Measurements from ENCODE around the gene COBL.

The COBL gene

DNA sequence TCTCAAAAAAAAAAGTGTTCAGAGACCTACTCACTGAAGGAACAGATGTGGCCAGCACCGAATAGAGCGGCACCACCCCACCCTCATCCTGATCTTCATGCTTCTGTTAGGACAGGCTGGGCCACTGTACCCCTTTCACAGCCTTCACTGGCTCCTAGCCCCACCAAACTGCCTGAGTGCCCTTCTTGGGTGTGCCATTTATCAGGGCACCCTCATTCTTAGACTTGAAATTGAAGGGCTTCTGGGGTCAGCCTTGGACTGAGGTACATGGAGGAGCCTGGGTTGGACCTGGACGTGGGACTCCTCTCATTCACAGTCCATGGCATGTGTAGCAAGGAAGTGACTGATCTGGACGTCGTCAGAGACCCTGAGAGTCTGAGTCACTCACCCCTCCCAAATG is 190.3 kb downstream of the COBL start:
- DNase-seq: no peak

DNA sequence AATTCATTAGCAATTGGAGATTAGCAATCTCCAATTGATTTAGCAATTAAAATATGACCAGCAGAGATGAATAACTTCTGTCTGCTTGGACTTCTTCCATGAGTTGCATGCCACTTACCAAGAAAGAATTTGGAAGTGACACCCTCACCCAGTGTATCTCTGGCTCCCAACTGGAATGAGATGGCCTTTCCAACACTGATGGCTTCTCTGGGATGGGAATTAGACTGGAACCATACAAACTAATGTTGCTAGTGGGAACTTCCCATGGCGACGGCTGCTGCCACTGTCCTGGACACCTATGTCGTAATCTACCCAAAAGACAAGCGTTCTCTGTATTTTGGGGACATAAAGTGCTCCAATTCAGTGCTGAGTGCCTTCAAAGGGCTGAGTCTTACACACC is 192.3 kb downstream of the COBL start:
- DNase-seq: no peak

GRCh38 chr7:51123322-51124019 is 193.1 kb downstream of the COBL start:
- DNase-seq: peak in 51 of 56 donors; percentile 11 to 93 (median 69)

GRCh38 chr7:51121931-51122425 is 194.6 kb downstream of the COBL start:
- peak in 1 of 56 donors; percentile 9 for DNase-seq

DNA sequence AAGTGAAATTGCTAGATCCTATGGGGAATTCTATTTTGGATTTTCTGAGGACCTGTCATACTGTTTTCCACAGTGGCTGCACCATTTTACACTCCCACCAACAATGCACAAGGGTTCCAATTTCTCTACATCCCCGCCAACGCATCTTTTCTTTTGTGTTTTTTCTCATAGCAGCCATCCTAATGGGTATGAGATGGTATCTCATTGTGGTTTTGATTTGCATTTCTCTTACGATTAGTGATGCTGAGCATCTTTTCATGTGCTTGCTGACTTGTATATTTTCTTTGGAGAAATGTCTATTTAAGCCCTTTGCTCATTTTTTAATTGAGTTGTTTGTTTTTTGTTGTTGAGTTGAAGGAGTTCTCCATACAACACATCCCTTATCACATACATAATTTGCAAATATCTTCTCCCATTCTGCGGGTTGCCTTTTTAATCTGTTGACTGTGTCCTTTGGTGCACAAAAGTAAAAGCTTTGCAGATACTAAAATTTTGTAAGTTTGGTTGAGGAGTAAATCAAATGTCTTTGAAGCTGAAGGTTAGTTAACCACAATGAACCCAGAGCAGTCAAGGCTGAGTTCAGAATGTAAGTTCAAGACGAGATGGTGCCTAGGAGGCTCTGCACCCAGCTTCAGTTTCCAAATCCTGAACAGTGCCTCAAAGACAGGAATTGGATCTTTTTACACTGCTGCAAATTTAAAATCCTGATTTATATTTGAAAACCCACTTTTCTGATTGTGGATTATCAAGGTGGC is 195.4 kb downstream of the COBL start:
- no peak for DNase-seq

DNA sequence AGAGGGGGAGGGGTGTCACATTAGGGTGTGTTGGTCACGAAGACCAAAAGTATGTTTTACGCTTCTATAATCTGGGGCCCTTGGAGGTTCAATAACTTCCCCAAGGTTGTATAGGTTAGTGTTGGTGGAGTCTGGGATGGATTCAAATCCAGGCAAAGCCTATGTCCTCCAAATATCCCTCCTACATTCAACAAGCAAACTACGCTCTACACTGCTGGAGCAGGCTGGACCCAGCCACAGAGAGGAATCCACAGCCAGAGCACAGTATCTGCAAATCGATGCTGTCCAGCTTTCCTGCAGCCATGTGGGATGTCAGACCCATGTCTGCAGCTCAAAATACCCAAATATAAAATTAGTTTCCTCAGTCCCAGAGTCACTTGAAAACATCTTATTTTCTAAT is 198.0 kb downstream of the COBL start:
- no peak for DNase-seq

DNA sequence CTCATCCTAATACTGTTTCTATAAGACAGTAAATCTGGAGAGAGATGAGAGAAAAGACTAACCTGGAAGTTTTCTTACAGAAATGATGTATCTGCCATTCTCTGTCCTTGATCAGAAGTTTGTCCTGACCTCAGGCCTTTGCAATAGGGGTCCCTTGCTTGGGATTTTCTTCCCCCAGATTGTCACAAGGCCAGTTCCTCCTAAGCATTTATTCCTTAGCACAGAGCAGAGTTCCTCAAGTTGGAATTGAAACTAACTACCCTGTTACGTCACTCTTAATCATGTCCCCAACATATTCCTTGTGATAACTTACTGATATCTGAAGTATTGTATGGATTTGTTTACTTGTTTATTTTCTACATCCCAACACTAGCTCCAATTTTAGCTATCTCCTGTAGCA is 202.1 kb downstream of the COBL start:
- DNase-seq: no peak

DNA sequence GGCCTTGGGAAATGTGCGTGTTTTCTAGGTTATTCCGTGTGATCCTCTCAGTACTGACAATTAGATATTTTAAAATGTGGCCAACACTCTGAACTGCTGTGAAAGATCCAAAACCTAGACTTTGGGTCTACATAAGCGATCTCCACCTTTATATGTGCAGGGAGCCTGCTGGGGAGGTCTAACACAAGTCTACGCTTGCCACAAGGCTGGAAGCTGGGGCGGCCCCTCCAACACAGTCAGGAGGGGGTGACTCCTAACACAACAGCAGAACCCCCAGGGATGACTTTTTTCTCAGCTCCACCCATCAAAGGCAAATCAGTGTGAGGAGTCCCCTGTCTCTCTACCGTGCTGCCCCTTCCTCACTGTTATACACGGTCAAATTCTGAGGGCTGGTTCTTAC is 202.6 kb downstream of the COBL start:
- no peak for DNase-seq

- DNase-seq: no peak
Measured at GRCh38 chr7:51113560-51113959, 203.0 kb downstream of the COBL start.

DNA sequence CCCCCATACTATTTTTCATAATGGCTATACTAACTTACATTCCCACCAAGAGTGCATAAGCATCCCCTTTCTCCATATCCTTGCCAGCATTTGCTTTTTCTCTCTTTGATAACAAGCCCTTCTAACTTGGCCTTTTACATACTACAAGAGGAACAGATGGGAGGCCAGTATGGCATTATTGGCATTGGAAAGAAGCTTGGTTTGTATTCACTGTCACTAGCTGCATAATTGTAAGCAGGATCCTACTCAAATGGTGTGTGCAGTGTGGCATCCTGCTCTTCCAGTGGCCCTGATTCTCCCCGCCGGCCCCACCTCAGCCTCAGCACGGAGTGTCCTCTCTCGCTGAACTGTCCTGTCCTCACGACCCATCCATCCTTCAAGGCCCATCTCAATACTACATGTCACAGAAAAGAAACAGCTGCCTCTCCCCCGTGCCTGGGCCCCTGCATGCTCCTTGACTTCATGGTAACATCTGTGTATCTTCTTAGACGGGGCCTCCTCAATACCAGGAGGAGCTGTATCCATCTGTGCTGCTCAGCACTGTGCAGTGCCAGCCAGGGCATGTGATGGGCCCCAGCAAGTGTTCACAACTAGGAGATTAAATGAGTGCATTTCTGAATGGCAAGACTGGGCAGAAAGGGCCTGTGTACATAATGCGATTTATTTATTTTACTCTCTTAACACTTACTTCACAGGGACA is 205.2 kb downstream of the COBL start:
- no peak for DNase-seq

DNA sequence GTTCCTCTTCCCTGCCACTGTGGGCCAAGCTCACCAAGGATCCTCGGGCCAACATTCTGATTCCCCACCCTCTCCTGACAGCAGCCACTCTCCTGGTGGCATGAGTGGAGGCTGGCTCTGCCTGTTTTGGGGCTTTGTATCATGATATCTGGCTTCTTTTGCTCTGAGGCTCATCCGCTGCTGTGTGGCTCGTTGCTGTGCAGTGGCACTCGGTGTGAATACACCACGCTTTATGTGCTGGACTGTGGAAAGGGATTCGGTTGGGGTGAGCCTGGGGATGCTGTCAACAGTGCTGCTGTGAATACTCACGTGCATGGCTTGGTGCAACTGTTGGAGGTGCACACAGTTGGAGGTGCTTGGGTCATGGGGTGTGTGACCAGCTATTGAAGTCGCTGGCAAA is 208.5 kb downstream of the COBL start:
- DNase-seq: no peak

DNA sequence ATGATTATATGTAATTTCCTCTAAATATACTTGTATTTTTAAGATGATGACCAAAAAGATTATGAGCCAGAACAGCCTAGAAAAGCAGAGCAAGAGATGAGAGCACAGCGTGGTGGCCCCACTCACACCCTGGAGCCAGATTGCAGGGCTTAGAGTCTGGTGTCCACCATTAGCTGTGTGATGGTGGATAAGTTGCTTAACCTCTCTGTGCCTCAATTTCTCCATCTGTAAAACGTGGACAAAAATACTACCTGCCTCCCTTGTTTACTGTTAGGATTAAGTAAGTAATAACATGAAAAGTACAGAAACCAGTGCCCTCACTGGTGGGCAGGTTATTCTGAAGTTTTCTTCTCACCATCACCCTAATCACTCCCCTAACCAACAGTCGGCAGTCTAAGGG is 212.3 kb downstream of the COBL start:
- DNase-seq: no peak

- DNase-seq: no peak
Measured at GRCh38 chr7:51103718-51104117, 212.9 kb downstream of the COBL start.

GRCh38 chr7:51102828-51103227 is 213.8 kb downstream of the COBL start:
- DNase-seq: no peak

GRCh38 chr7:51101111-51101757 is 215.4 kb downstream of the COBL start:
- no peak for DNase-seq

DNA sequence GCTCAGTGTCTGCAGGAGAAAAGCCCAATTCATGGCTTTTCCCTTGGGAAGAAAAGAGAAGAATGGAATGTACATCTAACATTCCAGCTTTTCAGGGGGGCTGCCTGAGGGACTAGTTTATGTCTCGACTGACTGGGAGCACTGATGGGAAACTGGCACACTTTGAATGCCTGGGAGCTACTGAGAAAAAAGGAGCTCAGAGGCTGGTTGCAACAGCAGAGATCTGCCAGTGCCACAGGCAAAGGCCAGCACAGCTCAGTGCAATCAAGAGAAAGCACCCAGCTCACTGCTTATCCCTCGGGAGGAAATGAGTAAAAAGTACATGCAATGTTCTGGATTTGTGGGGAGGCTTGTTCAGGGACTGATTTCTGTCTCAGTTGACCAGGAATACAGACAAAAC is 226.2 kb downstream of the COBL start:
- no peak for DNase-seq

DNA sequence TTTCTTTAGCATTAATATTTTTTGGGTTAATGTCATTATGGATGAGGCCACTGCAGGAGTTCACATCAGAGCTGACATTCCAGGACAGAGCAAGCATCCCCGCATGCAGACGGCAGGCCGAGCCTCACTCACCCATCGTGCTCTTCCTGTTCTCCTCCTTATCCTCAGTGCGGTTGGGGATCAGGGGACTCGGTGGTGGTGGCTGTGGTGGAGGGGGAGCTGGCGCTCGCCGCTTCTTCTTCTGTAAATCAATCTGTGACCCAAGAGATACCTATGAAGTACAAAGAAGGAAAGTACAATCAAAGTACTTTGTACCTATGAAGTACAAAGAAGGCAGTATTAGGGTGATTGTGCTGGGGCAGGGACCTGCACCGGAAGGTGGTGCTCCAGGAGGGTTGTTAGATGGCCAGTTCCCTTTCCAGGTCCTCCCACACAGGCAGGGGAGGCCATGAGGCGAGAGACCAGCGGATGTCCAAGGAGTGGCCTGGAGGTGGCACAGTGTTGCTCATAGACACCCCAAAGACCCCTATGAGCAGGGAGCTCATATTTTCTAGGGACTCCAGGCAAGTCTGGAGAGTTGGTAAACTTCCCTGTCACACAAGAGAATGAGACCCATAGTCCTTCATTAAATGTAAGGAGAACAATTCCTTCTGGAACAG is 231.4 kb downstream of the COBL start:
- no peak for DNase-seq

- no peak for DNase-seq
Measured at GRCh38 chr7:51084121-51084520, 232.5 kb downstream of the COBL start.

DNA sequence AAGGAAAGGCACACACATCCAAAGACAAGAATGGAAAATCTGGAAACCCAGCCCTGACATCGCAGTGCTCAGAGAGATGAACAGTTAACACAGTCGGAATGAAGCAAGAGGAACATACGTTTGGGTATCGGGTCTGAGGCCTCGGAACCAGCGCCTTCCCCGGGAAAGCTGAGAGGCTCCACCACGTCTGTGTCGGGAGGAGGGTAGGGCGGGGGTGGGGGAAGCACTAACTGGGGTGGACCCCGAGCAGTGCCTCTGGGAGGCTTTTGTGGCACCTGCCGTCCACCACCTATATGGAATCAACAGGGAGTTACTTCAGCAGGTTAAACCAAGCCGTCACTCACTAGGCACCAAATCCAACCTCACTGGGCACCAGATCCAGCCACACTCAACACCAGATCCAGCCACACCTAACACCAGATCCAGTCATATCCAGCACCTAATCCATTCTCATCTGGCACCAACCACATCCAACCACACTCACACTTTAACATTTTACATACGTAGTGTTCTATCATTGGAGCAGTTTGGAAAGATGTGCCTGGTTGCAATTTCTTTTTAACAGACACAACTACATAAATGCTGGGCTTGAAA is 233.6 kb downstream of the COBL start:
- no peak for DNase-seq

GRCh38 chr7:51082096-51082840 is 234.3 kb downstream of the COBL start:
- no peak for DNase-seq

Measured in nucleus accumbens (tissue), 56 donors.